GM06990 (cell line): ENCODE data around the gene MSH5.

Experiments
- DNase-seq: peaks from one replicate; pipeline ENCODE4 v3.0.0-alpha.2; 2011; ENCODE audit not compliant: insufficient read length; ENCODE audit errors: extremely low read depth
- H3K27me3 ChIP-seq: replicated peaks from 2 replicates; pipeline ENCODE4 v1.6.0; 2011; ENCODE audit warnings: low read length; ENCODE audit not compliant: control insufficient read depth, insufficient read depth
- H3K36me3 ChIP-seq: 2 replicates; pipeline ENCODE4 v1.5.1; 2011; ENCODE audit warnings: low read length; ENCODE audit not compliant: control insufficient read depth, insufficient read depth
- H3K4me3 ChIP-seq: replicated peaks from 2 replicates; pipeline ENCODE4 v1.5.1; 2011; ENCODE audit warnings: low read depth, mild to moderate bottlenecking, control low read depth, low read length
- TF ChIP-seq, protein P1 (sequence below): IDR thresholded peaks from 2 replicates; pipeline ENCODE4 v1.5.1; 2011; ENCODE audit warnings: low read length, control low read depth, mild to moderate bottlenecking, inconsistent platforms; ENCODE audit not compliant: insufficient read depth, poor library complexity, severe bottlenecking

The MSH5 gene

DNA sequence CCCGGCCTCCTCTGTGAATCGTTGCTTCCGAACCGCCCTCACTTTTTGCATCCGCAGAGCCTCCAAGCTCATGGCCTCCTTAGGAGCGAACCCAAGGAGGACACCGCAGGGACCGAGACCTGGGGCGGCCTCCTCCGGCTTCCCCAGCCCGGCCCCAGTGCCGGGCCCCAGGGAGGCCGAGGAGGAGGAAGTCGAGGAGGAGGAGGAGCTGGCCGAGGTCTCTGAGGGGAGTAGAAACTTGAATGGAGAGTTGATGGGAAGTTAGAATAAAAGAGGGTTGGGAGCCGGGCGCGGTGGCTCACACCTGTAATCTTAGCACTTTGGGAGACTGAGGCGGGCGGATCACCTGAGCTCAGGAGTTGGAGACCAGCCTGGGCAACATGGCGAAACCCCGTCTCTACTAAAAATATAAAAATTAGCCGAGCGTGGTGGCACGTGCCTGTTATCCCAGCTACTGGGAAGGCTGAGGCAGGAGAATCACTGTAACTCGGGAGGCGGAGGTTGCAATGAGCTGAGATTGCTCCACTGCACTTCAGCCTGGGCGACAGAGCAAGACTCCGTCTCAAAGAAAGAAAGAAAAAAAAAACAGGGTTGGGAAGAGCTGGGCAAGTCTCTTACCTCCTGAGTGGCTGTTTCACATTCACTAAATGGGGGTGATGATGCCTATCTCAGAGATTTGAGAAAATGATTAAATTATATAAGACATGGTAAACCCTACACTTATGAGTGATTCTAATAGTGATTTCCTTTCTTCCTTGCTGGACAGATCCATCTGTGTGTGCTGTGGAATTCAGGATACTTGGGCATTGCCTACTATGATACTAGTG lies 805 bp downstream of the MSH5 start:
- Histone ChIP-seq H3K4me3 (peak overlapping the region; percentile 91), H3K36me3 (peaks cover 6% of the 10 kb centered on the region), H3K27me3 (no peaks in the 10 kb centered on the region)
- no peak for DNase-seq
- TF ChIP-seq, protein P1, sequence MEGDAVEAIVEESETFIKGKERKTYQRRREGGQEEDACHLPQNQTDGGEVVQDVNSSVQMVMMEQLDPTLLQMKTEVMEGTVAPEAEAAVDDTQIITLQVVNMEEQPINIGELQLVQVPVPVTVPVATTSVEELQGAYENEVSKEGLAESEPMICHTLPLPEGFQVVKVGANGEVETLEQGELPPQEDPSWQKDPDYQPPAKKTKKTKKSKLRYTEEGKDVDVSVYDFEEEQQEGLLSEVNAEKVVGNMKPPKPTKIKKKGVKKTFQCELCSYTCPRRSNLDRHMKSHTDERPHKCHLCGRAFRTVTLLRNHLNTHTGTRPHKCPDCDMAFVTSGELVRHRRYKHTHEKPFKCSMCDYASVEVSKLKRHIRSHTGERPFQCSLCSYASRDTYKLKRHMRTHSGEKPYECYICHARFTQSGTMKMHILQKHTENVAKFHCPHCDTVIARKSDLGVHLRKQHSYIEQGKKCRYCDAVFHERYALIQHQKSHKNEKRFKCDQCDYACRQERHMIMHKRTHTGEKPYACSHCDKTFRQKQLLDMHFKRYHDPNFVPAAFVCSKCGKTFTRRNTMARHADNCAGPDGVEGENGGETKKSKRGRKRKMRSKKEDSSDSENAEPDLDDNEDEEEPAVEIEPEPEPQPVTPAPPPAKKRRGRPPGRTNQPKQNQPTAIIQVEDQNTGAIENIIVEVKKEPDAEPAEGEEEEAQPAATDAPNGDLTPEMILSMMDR: no peak

DNA sequence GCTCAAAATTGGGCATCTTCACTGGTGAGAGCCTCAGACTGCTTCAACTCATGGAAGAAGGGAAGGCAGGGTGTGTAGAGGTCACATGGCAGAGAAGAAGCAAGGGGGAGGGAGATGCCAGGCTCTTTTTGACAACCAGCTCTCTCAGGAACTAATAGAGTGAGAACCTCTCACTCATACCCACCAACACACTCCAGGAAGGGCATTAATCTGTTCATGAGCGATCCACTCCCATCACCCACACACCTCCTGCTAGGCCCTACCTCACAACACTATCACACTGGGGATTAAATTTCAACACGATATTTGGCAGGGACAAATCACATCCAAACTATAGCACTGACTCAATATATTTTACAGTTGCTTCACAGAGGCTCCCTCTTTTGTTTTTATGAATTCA lies 2.0 kb downstream of the MSH5 start:
- TF ChIP-seq, protein P1: no peak
- no peak overlapping the region for H3K4me3 ChIP-seq
- H3K27me3 ChIP-seq: no peaks in the 10 kb centered on the region
- DNase-seq: no peak
- peaks cover 6% of the 10 kb centered on the region for H3K36me3 ChIP-seq

DNA sequence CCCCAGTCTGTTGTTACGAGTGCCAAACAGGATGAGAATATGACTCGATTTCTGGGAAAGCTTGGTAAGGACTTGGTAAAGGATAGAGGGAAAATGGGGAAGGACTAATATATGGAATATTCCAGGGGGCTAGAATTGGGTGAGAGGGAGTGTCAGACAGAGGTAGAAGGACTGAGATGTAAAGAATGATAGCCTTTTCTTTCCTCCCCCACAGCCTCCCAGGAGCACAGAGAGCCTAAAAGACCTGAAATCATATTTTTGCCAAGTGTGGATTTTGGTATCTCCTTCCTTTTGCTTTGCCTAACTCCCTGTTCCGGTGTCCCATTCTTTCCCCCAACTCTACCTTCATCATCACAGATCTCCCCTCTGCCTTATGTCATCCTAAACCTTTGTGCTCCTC lies 3.1 kb downstream of the MSH5 start:
- no peak overlapping the region for H3K4me3 ChIP-seq
- TF ChIP-seq, protein P1: no peak
- no peak for DNase-seq
- H3K36me3 ChIP-seq: peaks cover 10% of the 10 kb centered on the region
- H3K27me3 ChIP-seq: no peaks in the 10 kb centered on the region

DNA sequence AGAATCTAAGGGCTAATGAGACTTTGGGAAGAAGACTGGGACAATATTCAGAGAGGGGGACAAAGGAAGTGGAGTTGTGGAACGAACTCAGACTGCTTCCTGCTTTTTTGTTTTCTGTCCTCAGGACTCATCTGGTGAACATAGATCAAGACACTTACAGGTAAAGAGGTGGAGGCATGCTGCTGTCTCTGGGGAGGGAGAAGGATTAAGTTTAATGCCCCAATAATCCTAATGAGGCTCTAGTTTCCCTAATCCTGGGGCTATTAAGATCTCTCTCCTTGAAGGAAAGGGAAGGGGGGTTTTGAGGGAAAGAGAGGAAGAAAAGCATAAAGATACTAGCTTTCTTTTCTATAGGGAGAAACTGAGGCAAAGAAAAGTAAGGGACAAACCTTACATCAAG lies 4.6 kb downstream of the MSH5 start:
- TF ChIP-seq, protein P1: no peak
- no peak for DNase-seq
- Histone ChIP-seq H3K4me3 (no peak overlapping the region), H3K36me3 (peaks cover 12% of the 10 kb centered on the region), H3K27me3 (no peaks in the 10 kb centered on the region)

DNA sequence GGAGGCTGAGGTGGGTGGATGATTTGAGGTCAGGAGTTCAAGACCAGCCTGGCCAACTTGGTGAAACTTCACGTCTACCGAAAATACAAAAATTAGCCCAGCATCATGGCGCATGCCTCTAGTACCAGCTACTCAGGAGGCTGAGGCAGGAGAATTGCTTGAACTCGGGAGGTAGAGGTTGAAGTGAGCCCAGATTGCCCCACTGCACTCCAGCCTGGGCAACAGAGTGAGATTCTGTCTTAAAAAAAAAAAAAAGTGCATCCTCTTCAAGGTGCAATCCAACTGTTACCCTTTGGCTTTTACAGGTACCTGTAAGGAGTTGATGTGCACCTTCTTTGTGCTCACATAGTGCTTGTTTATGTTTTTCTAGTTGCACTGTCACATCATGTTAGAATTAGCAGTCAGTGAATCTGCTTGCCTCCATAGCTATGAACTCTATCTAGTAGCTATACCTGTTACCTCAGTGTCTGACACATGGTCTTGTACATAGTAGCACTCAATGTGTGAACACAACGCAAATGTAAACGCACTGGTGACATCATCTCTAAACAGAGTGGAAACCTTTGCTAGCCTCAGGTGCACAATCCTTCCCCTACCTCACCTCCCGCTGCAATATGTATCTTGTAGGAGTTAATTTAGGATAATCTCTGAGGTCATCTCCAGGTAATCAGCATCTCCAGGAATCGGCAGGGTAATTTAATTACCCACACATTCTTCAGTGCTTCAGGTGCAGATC lies 9.7 kb downstream of the MSH5 start:
- TF ChIP-seq, protein P1: no peak
- no peak overlapping the region for H3K4me3 ChIP-seq
- no peak for DNase-seq
- H3K27me3 ChIP-seq: no peaks in the 10 kb centered on the region
- peaks cover 5% of the 10 kb centered on the region for H3K36me3 ChIP-seq
